ENCODE data around the gene PTP4A2.

PTP4A2 gene

DNA sequence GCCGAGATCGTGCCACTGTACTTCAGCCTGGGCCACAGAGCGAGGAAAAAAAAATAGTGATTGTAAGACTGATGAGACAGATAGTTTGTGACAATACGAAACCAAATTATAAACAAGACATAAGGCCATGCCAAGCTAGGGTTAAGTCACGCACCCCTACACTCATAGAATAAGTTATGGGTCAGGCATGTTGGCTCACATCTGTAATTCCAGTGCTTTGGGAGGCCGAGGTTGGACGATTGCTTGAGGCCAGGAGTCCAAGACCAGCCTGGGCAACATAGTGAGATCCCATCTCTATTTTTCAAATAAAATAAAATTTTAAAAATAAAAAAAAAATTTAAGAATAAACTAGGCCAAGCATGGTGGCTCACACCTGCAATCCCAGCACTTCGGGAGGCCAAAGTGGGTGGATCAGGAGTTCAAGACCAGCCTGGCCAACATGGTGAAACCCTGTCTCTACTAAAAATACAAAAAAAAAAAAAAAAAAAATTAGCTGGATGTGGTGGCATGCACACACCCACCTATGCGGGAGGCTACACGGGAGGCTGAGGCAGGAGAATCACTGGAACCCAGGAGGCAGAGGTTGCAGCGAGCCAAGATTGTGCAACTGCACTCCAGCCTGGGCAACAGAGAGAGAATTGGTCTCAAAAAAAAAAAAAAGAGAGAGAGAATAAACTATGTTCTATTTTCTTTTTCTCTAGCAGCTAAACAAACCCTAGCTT, 72.3 kb downstream of the PTP4A2 start:
- no peak for DNase-seq

DNA sequence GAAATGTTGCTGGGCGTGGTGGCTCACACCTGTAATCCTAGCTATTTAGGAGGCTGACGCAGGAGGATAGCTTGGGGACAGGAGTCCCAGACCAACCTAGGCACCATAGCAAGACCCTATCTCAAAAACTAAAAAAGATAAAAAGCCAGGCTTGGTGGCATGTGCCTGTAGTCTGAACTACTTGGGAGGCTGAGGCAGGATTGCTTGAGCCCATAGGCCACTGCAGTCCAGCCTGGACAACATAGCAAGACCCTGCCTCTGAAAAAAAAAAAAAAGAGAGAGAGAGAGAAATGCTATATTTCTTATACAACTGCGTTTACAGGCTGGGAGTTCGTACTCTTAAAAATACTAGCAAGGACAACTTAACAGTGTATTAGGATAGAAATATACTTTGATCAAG, 76.1 kb downstream of the PTP4A2 start:
- DNase-seq: no peak

DNA sequence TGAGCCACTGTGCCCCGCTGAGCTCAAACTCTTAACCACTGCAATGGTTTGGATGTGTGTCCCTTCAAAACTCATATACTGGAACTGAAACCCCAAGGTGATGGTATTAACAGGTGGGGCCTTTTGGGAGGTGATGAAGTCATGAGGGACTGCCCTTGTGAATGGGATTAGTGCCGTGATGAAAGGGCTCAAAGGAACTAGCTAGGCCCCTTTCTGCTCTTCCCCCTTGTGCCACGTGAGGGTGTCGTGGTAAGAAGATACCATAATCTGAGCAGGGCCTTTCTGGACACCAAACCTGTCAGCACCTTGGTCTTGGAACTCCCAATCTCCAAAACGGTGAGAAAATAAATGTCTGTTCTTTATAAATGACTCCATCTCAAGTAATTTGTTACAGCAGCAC, 76.8 kb downstream of the PTP4A2 start:
- no peak for DNase-seq

- no peak for DNase-seq
Observed at GRCh38 chr1:31860581-31860980, 77.6 kb downstream of the PTP4A2 start.

DNA sequence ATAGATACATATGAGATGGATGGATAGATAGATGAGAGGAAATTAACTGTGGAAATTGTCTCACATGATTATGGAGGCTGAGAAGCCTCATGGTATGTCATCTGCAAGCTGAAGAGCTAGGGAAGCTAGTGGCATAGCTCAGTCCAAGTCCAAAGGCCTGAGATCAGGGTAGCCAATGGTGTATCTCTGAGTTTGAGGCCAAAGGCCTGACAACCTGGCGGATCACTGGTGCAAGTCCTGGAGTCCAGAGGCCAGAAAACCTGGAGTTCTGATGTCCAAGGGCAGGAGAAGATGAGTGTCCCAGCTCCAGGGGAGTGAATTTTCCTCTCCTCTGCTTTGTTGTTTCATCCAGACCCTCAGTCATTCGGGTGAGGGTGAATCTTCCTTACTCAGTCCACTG, 78.4 kb downstream of the PTP4A2 start:
- DNase-seq: no peak

GRCh38 chr1:31859044-31859443, 79.1 kb downstream of the PTP4A2 start:
- DNase-seq: no peak

- DNase-seq: no peak
Observed at GRCh38 chr1:31857863-31858262, 80.3 kb downstream of the PTP4A2 start.

Data from right kidney (tissue), 1 donor.